Lower leg skin (tissue), 3 donors: Measurements from ENCODE around the gene TMEM43.

Experiments
- POLR2A ChIP-seq, 2 donors: fragments of 450-650 bp; IDR thresholded peaks; one replicate each; pipeline ENCODE4 v1.6.1; 2016 to 2017; ENCODE audit warnings: antibody characterized with exemption in 2 of 2, mild to moderate bottlenecking in 1 of 2, moderate library complexity in 1 of 2
- TF ChIP-seq, protein P1 (sequence below), 3 donors: fragments of 450-650 bp; IDR thresholded peaks; one replicate each; pipeline ENCODE4 v1.5.1; 2016; ENCODE audit warnings: antibody characterized with exemption in 3 of 3, mild to moderate bottlenecking in 3 of 3, moderate library complexity in 2 of 3

DNA sequence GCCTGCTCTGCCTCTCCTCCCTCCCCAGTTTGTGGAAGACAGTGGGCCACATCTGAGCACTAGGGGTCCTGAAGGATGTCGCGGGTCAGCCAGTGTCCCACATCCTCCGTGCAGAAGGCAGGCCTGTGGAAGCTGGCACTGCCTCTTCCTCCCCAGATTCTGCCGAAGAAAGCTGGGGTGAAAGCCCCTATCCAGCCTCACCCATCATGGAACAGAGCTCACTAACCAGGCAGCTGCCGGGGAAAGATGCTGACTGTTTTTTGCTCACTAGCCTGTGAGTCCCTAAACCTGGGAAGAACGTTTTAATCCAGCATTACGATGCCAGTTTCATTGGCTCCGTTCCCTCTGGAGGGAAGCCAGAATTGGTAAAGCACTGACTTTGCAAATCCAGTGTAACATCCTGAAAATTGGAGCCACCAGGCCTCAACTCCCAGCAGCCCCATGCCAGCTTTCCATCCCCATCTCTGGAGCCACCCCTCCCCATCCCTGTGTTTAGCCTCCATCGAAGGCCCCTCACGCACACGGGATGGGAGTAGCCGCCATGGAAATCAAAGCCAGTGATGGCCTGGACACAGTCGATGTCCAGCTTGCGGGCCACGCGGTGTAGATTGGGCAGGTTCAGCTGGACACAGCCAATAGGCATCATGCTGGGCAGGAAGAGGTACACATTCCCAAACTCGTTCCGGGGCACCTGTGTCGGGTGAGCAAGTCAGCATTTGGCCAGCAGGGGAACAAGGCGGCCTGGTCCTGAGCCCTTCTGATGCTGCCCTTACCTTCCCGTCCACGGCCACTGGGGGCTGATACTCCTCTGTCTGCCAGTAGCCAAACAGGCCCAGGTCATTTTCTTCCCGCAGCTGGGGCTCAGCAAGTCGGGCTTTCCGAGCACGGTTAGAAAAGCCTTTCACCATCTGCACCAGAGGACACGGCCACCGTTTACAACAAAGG lies 23.5 kb downstream of the TMEM43 start:
- TF ChIP-seq, protein P1, sequence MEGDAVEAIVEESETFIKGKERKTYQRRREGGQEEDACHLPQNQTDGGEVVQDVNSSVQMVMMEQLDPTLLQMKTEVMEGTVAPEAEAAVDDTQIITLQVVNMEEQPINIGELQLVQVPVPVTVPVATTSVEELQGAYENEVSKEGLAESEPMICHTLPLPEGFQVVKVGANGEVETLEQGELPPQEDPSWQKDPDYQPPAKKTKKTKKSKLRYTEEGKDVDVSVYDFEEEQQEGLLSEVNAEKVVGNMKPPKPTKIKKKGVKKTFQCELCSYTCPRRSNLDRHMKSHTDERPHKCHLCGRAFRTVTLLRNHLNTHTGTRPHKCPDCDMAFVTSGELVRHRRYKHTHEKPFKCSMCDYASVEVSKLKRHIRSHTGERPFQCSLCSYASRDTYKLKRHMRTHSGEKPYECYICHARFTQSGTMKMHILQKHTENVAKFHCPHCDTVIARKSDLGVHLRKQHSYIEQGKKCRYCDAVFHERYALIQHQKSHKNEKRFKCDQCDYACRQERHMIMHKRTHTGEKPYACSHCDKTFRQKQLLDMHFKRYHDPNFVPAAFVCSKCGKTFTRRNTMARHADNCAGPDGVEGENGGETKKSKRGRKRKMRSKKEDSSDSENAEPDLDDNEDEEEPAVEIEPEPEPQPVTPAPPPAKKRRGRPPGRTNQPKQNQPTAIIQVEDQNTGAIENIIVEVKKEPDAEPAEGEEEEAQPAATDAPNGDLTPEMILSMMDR (IDR thresholded peaks at IDR 0.05): no peak
- no peak for TF ChIP-seq POLR2A (IDR thresholded peaks at IDR 0.05)
